Neural progenitor cell (in vitro differentiated cells): ENCODE data around the gene TGDS.

Experiments
- CTCF ChIP-seq: fragments of 200-600 bp; sonication (generic); IDR thresholded peaks from 2 replicates; pipeline ENCODE4 v1.5.1; 2017; ENCODE audit warnings: antibody characterized with exemption, mild to moderate bottlenecking
- EZH2 ChIP-seq: fragments of 200-600 bp; sonication (generic); IDR thresholded peaks from 2 replicates; pipeline ENCODE4 v1.6.1; 2017; ENCODE audit warnings: antibody characterized with exemption, mild to moderate bottlenecking, moderate library complexity
- EZH2phosphoT487 ChIP-seq: fragments of 200-600 bp; sonication (generic); IDR thresholded peaks from 2 replicates; pipeline ENCODE4 v1.6.1; 2017; ENCODE audit warnings: antibody characterized with exemption

DNA sequence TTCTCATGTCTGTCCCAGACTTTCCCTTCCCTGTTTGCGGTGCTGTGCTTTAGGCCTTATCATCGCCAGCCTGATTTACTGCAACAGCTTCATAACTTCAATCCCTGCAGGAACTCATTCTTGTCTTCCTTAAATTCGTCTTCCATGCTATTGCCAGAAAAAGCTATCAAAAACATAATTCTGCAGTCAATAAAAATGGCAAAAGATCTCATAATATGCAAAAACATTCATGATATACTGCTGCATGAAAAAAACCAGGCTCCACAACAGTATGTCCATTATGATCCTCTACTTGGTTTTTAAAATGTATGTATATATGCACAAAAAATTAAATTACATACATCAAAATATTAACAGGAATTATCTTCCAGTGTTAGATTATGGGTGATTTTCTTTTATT, 28.4 kb downstream of the TGDS start:
- TF ChIP-seq CTCF (no peak), EZH2phosphoT487 (no peak), EZH2 (no peak)
